ENCODE results near the gene BCAS3.

Gene BCAS3

DNA sequence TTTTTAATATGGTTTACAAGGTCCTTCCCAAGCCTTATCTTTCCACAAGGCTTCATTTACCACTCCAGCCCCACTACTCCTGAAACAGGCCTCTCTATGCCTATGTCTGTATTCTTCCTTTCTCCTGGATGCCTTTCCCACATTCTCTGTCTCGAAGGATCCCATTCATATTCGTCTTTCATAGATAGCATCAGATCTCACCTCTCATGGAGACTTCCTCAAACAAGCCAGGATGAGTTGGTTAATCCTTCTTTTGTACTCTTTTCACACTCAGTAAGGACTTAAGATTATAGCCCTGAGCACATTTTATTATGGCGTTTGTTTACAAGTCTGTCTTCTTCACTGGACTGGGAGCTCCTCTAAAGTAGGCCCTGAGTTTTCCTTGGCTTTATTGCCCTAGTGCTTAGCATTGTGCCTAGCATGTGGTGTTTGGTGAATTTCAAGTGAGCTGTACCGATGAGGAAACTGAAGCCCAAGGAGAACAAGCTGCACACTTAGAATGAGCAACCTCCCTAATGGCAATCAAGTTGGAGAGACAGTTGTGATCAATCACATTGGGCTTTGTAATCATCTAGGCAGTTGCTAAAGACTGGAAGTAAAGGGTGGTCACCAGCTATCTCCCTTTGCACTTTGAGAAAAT, 764.6 kb downstream of the BCAS3 start:
- no peak for DNase-seq

All from fibroblast of skin of right biceps (primary cell).